Gastroesophageal sphincter (tissue), 4 donors: Measurements from ENCODE around the gene NKAIN1. TPM values are rescaled to one million over a fixed set of nuclear protein-coding genes. Genes with fewer than 3 reads are reported as not detected.
"Not testable (repeated sequence)": the region's sequence is repeated elsewhere in the genome, so short reads cannot be mapped to it uniquely, and the experiment has no call there.

Source experiments
- ATAC-seq: fragments of 150-250 bp; one replicate; pipeline ENCODE4 v1.9.1; 2016; ENCODE audit warnings: mild to moderate bottlenecking, moderate library complexity
- H3K27ac ChIP-seq, 4 donors: fragments of 200-600 bp; sonication (generic) in 3 of 4; 1 replicate in 3 of 4; 2 replicates in 1 of 4; pipeline ENCODE4 v1.5.1; 2016 to 2019
- H3K27me3 ChIP-seq: fragments of 200-600 bp; sonication (generic); one replicate; pipeline ENCODE4 v1.5.1; 2019
- H3K36me3 ChIP-seq, 2 donors: fragments of 200-600 bp; sonication (generic); one replicate each; pipeline ENCODE4 v1.5.1; 2019; ENCODE audit warnings: control low read depth in 1 of 2
- H3K4me1 ChIP-seq, 3 donors: fragments of 200-600 bp; sonication (generic); 1 replicate in 2 of 3; 2 replicates in 1 of 3; pipeline ENCODE4 v1.5.1; 2016 to 2019; ENCODE audit warnings: control low read depth in 2 of 3
- H3K4me3 ChIP-seq, 2 donors: fragments of 200-600 bp; sonication (generic); one replicate each; pipeline ENCODE4 v1.5.1; 2019; ENCODE audit warnings: mild to moderate bottlenecking in 1 of 2, moderate library complexity in 1 of 2
- H3K9me3 ChIP-seq, 3 donors: fragments of 200-600 bp; sonication (generic); one replicate each; pipeline ENCODE4 v1.5.1; 2017 to 2019; ENCODE audit warnings: control low read depth in 2 of 3
- CTCF ChIP-seq, 4 experiments: fragments of 200-600 bp in 2 of 4; fragments of 450-650 bp in 2 of 4; sonication (generic) in 1 of 4; IDR thresholded peaks; one replicate each; pipeline ENCODE4 v1.5.1; 2017 to 2019; ENCODE audit warnings: antibody characterized with exemption in 4 of 4, mild to moderate bottlenecking in 2 of 4, moderate library complexity in 2 of 4
- EP300 ChIP-seq: sonication (generic); formaldehyde crosslinking; IDR thresholded peaks from one replicate; pipeline ENCODE4 v1.6.1; 2017; ENCODE audit warnings: antibody characterized with exemption, mild to moderate bottlenecking
- POLR2A ChIP-seq, 2 donors: fragments of 450-650 bp; IDR thresholded peaks; one replicate each; pipeline ENCODE4 v1.6.1; 2017; ENCODE audit warnings: antibody characterized with exemption in 2 of 2, mild to moderate bottlenecking in 2 of 2, moderate library complexity in 1 of 2
- POLR2AphosphoS5 ChIP-seq: sonication (generic); formaldehyde crosslinking; IDR thresholded peaks from one replicate; pipeline ENCODE4 v1.6.1; 2017; ENCODE audit warnings: antibody characterized with exemption
- WGBS, 2 donors: methylation state at CpG; one replicate each; pipeline ENCODE4 v1.1.5; 2018; ENCODE audit warnings: low coverage in 1 of 2; 5-methylcytosine and 5-hydroxymethylcytosine counted together
- total RNA-seq, 4 donors: library from RNA; depleted of rRNA; stranded (reverse); fragments of >200 nt; gene quantifications; one replicate each; pipeline ENCODE4 v1.1.0, GENCODE V29; 2016

NKAIN1 gene
- total RNA-seq, 4 donors from 2014 or later, result not detected

GRCh38 chr1:31266547-31266946 lies 26.9 kb upstream of the NKAIN1 start:
- ATAC-seq, result no peak
- Histone ChIP-seq H3K4me1 (peaks cover 0 to 7% (median 3%) of the 10 kb centered on the region in 3 donors), H3K27ac (peak overlapping the region in 1 of 4 donors; percentile 15), H3K27me3 (no peaks in the 10 kb centered on the region), H3K4me3 (no peak overlapping the region), H3K36me3 (peaks cover 0 to 94% of the 10 kb centered on the region in 2 donors), H3K9me3 (no peaks in the 10 kb centered on the region)
- no peak for TF ChIP-seq CTCF (IDR thresholded peaks at IDR 0.05)
- TF ChIP-seq POLR2A (IDR thresholded peaks at IDR 0.05), result no peak
- no peak for TF ChIP-seq POLR2AphosphoS5
- TF ChIP-seq EP300, result no peak
- WGBS, 2 donors, result 86 to 100% methylated on average over 2 of the region's 2 CpGs

GRCh38 chr1:31264790-31265386 lies 25.2 kb upstream of the NKAIN1 start:
- Histone ChIP-seq H3K27me3 (no peaks in the 10 kb centered on the region), H3K4me3 (no peak overlapping the region), H3K36me3 (peaks cover 2 to 94% of the 10 kb centered on the region in 2 donors), H3K9me3 (no peaks in the 10 kb centered on the region), H3K4me1 (peaks cover 0 to 7% (median 3%) of the 10 kb centered on the region in 3 donors), H3K27ac (no peak overlapping the region)
- WGBS, 2 donors, result 67% methylated on average over 1 of the region's 1 CpG; no CpG with 5 or more reads in 1 of the 2 donors
- ATAC-seq, result no peak
- TF ChIP-seq CTCF (IDR thresholded peaks at IDR 0.05), result no peak
- no peak for TF ChIP-seq EP300
- TF ChIP-seq POLR2AphosphoS5, result no peak
- TF ChIP-seq POLR2A (IDR thresholded peaks at IDR 0.05), result no peak

GRCh38 chr1:31263408-31263807 lies 23.7 kb upstream of the NKAIN1 start:
- TF ChIP-seq POLR2A (IDR thresholded peaks at IDR 0.05) (no peak), EP300 (no peak)
- WGBS, 2 donors, result 100% methylated on average over 3 of the region's 3 CpGs; no CpG with 5 or more reads in 1 of the 2 donors
- no peak for ATAC-seq

GRCh38 chr1:31262393-31262792 lies 22.7 kb upstream of the NKAIN1 start:
- not testable (repeated sequence) for H3K27ac ChIP-seq, H3K4me3 ChIP-seq, H3K9me3 ChIP-seq, H3K4me1 ChIP-seq, H3K27me3 ChIP-seq, ATAC-seq
- 75 to 84% methylated on average over 3 to 4 of the region's 5 CpGs for WGBS, 2 donors
- H3K36me3 ChIP-seq, result peaks cover 2 to 94% of the 10 kb centered on the region in 2 donors

More at GRCh38 chr1:31263408-31263807, 23.7 kb upstream of the NKAIN1 start:
- Histone ChIP-seq H3K27me3 (no peaks in the 10 kb centered on the region), H3K36me3 (peaks cover 2 to 94% of the 10 kb centered on the region in 2 donors), H3K27ac (no peak overlapping the region), H3K9me3 (no peaks in the 10 kb centered on the region), H3K4me1 (peaks cover 0 to 7% (median 3%) of the 10 kb centered on the region in 3 donors), H3K4me3 (no peak overlapping the region)

- Histone ChIP-seq H3K27ac (no peak overlapping the region), H3K9me3 (no peaks in the 10 kb centered on the region), H3K4me1 (peaks cover 0 to 7% (median 3%) of the 10 kb centered on the region in 3 donors), H3K36me3 (peaks cover 2 to 94% of the 10 kb centered on the region in 2 donors), H3K27me3 (no peaks in the 10 kb centered on the region), H3K4me3 (no peak overlapping the region)
- ATAC-seq, result no peak
- WGBS, 2 donors, result 100% methylated on average over 3 of the region's 3 CpGs; no CpG with 5 or more reads in 1 of the 2 donors
- TF ChIP-seq POLR2A (IDR thresholded peaks at IDR 0.05), result no peak
- TF ChIP-seq EP300, result no peak
- TF ChIP-seq CTCF (IDR thresholded peaks at IDR 0.05), result no peak
- TF ChIP-seq POLR2AphosphoS5, result no peak
These were observed 22.2 kb upstream of the NKAIN1 start for GRCh38 chr1:31261916-31262315.

- 80 to 93% methylated on average over 1 to 3 of the region's 3 CpGs for WGBS, 2 donors
- peaks cover 0 to 3% (median 3%) of the 10 kb centered on the region in 3 donors for H3K4me1 ChIP-seq
- H3K27ac ChIP-seq, result no peak overlapping the region
- peaks cover 2 to 77% of the 10 kb centered on the region in 2 donors for H3K36me3 ChIP-seq
- no peak for ATAC-seq
- H3K27me3 ChIP-seq, result no peaks in the 10 kb centered on the region
- TF ChIP-seq EP300 (no peak), POLR2A (IDR thresholded peaks at IDR 0.05) (no peak), POLR2AphosphoS5 (no peak), CTCF (IDR thresholded peaks at IDR 0.05) (no peak)
- no peak overlapping the region for H3K4me3 ChIP-seq
- H3K9me3 ChIP-seq, result no peaks in the 10 kb centered on the region
These were observed 20.1 kb upstream of the NKAIN1 start for GRCh38 chr1:31259746-31260145.
